HepG2 (cell line): ENCODE measurements around the gene CABLES2. TPM values are rescaled to one million over a fixed set of nuclear protein-coding genes. Genes with fewer than 3 reads are reported as not detected.

Source experiments
- ARNT2 ChIP-seq: sonication (generic); formaldehyde crosslinking; IDR thresholded peaks from 2 replicates; pipeline ENCODE4 v1.8.0; 2022; ENCODE audit warnings: mild to moderate bottlenecking, low read depth, missing genetic modification reagents, moderate library complexity
- CBX1 ChIP-seq: IDR thresholded peaks from one replicate; pipeline ENCODE4 v1.6.1; 2016; ENCODE audit warnings: antibody characterized with exemption, low read depth
- CCAR2 ChIP-seq: fragments of 200-400 bp; formaldehyde crosslinking; optimal IDR thresholded peaks from 2 replicates; pipeline ENCODE3; 2018; ENCODE audit warnings: low read depth, mild to moderate bottlenecking, low read length, moderate library complexity
- E2F2 ChIP-seq: sonication (generic); formaldehyde crosslinking; IDR thresholded peaks from 2 replicates; pipeline ENCODE4 v1.4.0; 2020; ENCODE audit warnings: missing genetic modification reagents, borderline replicate concordance
- FUBP1 ChIP-seq: sonication (generic); formaldehyde crosslinking; IDR thresholded peaks from 2 replicates; pipeline ENCODE4 v1.5.1; 2020; ENCODE audit warnings: missing genetic modification reagents, mild to moderate bottlenecking, borderline replicate concordance
- HDAC6 ChIP-seq: fragments of 200-600 bp; sonication (generic); IDR thresholded peaks from 2 replicates; pipeline ENCODE4 v1.7.0; 2017; ENCODE audit warnings: mild to moderate bottlenecking, antibody characterized with exemption, low read length, low read depth
- MAX ChIP-seq: IDR thresholded peaks from 2 replicates; pipeline ENCODE4 v1.6.1; 2012; ENCODE audit warnings: inconsistent platforms
- MTA1 ChIP-seq: sonication (generic); formaldehyde crosslinking; IDR thresholded peaks from 2 replicates; pipeline ENCODE4 v1.4.0; 2020; ENCODE audit warnings: missing genetic modification reagents, mild to moderate bottlenecking, borderline replicate concordance
- NFIB ChIP-seq: sonication (generic); formaldehyde crosslinking; IDR thresholded peaks from 2 replicates; pipeline ENCODE4 v1.9.0; 2021; ENCODE audit warnings: missing genetic modification reagents, mild to moderate bottlenecking, borderline replicate concordance
- POGK ChIP-seq: sonication (generic); formaldehyde crosslinking; conservative IDR thresholded peaks from 2 replicates; pipeline ENCODE4 v1.8.0; 2022; ENCODE audit warnings: mild to moderate bottlenecking, moderate library complexity, missing genetic modification reagents
- RNF2 ChIP-seq: fragments of 450-650 bp; conservative IDR thresholded peaks from 2 replicates; pipeline ENCODE4 v1.6.1; 2016; ENCODE audit warnings: low read depth
- RXRA ChIP-seq: sonication (generic); formaldehyde crosslinking; IDR thresholded peaks from 2 replicates; pipeline ENCODE4 v1.5.1; 2020; ENCODE audit warnings: missing genetic modification reagents
- SOX13 ChIP-seq, 3 experiments: fragments of 450-650 bp in 1 of 3; sonication (generic) in 1 of 3; formaldehyde crosslinking in 1 of 3; IDR thresholded peaks in 2 of 3; conservative IDR thresholded peaks in 1 of 3; 2 replicates each; pipeline versions ENCODE4 v1.5.0 to v1.6.1; 2016 to 2020; ENCODE audit warnings: antibody characterized with exemption in 1 of 3, mild to moderate bottlenecking in 1 of 3, missing compliant biosample characterization in 1 of 3, missing genetic modification reagents in 1 of 3, moderate library complexity in 1 of 3
- SP1 ChIP-seq, 2 experiments: fragments of 450-650 bp in 1 of 2; sonication (generic) in 1 of 2; formaldehyde crosslinking in 1 of 2; IDR thresholded peaks; 2 replicates each; pipeline versions ENCODE4 v1.4.0 to v1.6.1; 2016 to 2020; ENCODE audit warnings: missing genetic modification reagents in 1 of 2
- SPEN ChIP-seq: sonication (generic); formaldehyde crosslinking; IDR thresholded peaks from 2 replicates; pipeline ENCODE4 v1.5.1; 2020; ENCODE audit warnings: low read depth, mild to moderate bottlenecking, missing genetic modification reagents
- SRSF1 ChIP-seq: fragments of 200-400 bp; formaldehyde crosslinking; optimal IDR thresholded peaks from 2 replicates; pipeline ENCODE3; 2017; ENCODE audit warnings: mild to moderate bottlenecking, low read depth, low read length, moderate library complexity
- STAT6 ChIP-seq: sonication (generic); formaldehyde crosslinking; IDR thresholded peaks from 2 replicates; pipeline ENCODE4 v1.4.0; 2020; ENCODE audit warnings: missing genetic modification reagents, mild to moderate bottlenecking, borderline replicate concordance
- ZNF383 ChIP-seq: sonication (generic); formaldehyde crosslinking; IDR thresholded peaks from 2 replicates; pipeline ENCODE4 v1.4.0; 2020; ENCODE audit warnings: missing genetic modification reagents, mild to moderate bottlenecking, borderline replicate concordance
- ZNF607 ChIP-seq: sonication (generic); formaldehyde crosslinking; IDR thresholded peaks from 2 replicates; pipeline ENCODE4 v1.5.1; 2020; ENCODE audit warnings: missing genetic modification reagents, mild to moderate bottlenecking, borderline replicate concordance
- ZNF724P ChIP-seq: sonication (generic); formaldehyde crosslinking; IDR thresholded peaks from 2 replicates; pipeline ENCODE4 v1.8.0; 2022; ENCODE audit warnings: missing genetic modification reagents, borderline replicate concordance
- ZNF781 ChIP-seq: sonication (generic); formaldehyde crosslinking; IDR thresholded peaks from 2 replicates; pipeline ENCODE4 v1.5.1; 2020; ENCODE audit warnings: borderline replicate concordance, mild to moderate bottlenecking, missing genetic modification reagents; ENCODE audit errors: not compliant biosample characterization
- polyA plus RNA-seq, 8 experiments: library from polyadenylated mRNA; depleted of rRNA in 3 of 8; stranded (reverse) in 7 of 8; unstranded in 1 of 8; fragments of >200 nt; fragmentation: Illumina TruSeq in 4 of 8; extraction: Trizol in 4 of 8; gene quantifications; 2 replicates each; pipeline versions ENCODE4 v1.2.1 to v1.2.3, GENCODE V29; 2011 to 2016; ENCODE audit warnings: low read depth in 4 of 8, missing spikeins in 1 of 8, mixed read lengths in 1 of 8; ENCODE audit not compliant: insufficient read depth in 1 of 8
- total RNA-seq, 5 experiments: library from RNA; depleted of rRNA; stranded (reverse); fragments of >200 nt; fragmentation: Illumina TruSeq; extraction: Trizol; gene quantifications; 2 replicates each; pipeline ENCODE4 v1.2.3, GENCODE V29; 2016; ENCODE audit warnings: low read depth in 1 of 5

CABLES2 gene
- total and polyA plus RNA-seq, 2 of the 13 experiments (the other 11 are each of a cell fraction or from before 2014, with no cell fraction given), result 5.2 to 9.7 TPM

- no peak for TF ChIP-seq E2F2 (CRISPR knock-in tag)
- no peak for TF ChIP-seq CCAR2
- TF ChIP-seq FUBP1 (CRISPR knock-in tag), result 0 out of 2 replicates have a peak, but pooled peaks have one; percentile 4
- TF ChIP-seq HDAC6, result no peak
- 0 out of 2 replicates have a peak, but pooled peaks have one; percentile 5 for TF ChIP-seq NFIB
- peak; percentile 25 for TF ChIP-seq ZNF781 (CRISPR knock-in tag)
- peak; percentile 33; the same call in 1 of the 2 replicates for TF ChIP-seq SPEN (CRISPR knock-in tag)
- no peak for TF ChIP-seq RNF2
- TF ChIP-seq SP1 (IDR thresholded peaks at IDR 0.05), result no peak
- no peak for TF ChIP-seq SP1 (CRISPR knock-in tag; IDR thresholded peaks at IDR 0.05)
- TF ChIP-seq POGK (CRISPR knock-in tag), result peak; percentile 68; the same call in 1 of the 2 replicates
- TF ChIP-seq RXRA (CRISPR knock-in tag), result no peak
- TF ChIP-seq STAT6 (CRISPR knock-in tag), result no peak
- no peak for TF ChIP-seq ARNT2 (CRISPR knock-in tag)
- TF ChIP-seq ZNF724P, result 0 out of 2 replicates have a peak, but pooled peaks have one; percentile 12
- TF ChIP-seq ZNF607, result no peak
- no peak for TF ChIP-seq MAX
- TF ChIP-seq MTA1, result no peak
- TF ChIP-seq CBX1, result no peak
- no peak for TF ChIP-seq ZNF383 (CRISPR knock-in tag)
- TF ChIP-seq SOX13 (IDR thresholded peaks at IDR 0.05), result no peak
- TF ChIP-seq SOX13 (CRISPR knock-in tag; conservative IDR thresholded peaks at IDR 0.05 in 1 of 2, IDR thresholded peaks at IDR 0.05 in 1 of 2), result no peak
- no peak for TF ChIP-seq SRSF1
Measured at GRCh38 chr20:62405981-62406513, 1.0 kb downstream of the CABLES2 start (continued).
